ENCODE measurements around the gene DAPL1. TPM values are rescaled to one million over a fixed set of nuclear protein-coding genes. Genes with fewer than 3 reads are reported as not detected.
"Not testable (repeated sequence)": the region's sequence is repeated elsewhere in the genome, so short reads cannot be mapped to it uniquely, and the experiment has no call there.

Gene DAPL1
- total RNA-seq, 2 experiments from 2014 or later: not detected

DNA sequence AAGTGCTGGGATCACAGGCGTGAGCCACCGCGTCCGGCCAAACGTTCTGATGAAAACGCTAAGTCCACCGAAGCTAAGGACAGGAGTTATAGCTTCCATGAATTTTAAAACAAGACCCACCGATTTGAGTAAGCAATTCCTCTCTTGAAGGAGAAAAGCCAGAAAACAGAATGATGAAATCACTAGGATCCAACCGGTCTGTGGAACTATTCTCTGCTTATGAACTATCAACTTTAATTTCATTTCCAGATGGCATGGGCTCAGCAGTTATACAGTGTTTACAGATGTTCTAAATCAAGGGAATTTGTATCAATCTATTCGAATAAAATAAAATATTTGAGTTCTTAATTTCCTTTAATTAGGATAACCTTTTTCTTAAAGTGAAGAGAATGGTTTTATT lies 66.5 kb downstream of the DAPL1 start:
- H3K4me2 ChIP-seq (ENCODE audit: low read length); intact Hi-C loops (cut with micrococcal nuclease; ENCODE audit: unreplicated experiment); H3K4me1 ChIP-seq (ENCODE audit: insufficient read depth, low read length, poor library complexity, severe bottlenecking); H3K4me3 ChIP-seq (ENCODE audit: low read depth, low read length, poor library complexity, severe bottlenecking); CTCF ChIA-PET (ENCODE audit: unreplicated experiment); H4K20me1 ChIP-seq (ENCODE audit: insufficient read depth, low read length); H3K9me2 ChIP-seq (ENCODE audit: insufficient read depth, low read length); DNase-seq (ENCODE audit: low spot score); H3K79me2 ChIP-seq (ENCODE audit: insufficient read depth, low read depth, low read length); H2AFZ ChIP-seq (ENCODE audit: low read length); H3K36me3 ChIP-seq (ENCODE audit: insufficient read depth, low read length); BruUV-seq (replicated peaks); H3K27ac ChIP-seq (ENCODE audit: low read depth, low read length, poor library complexity, severe bottlenecking); H3K9me3 ChIP-seq (ENCODE audit: low read length): not testable (repeated sequence)
- POLR2A ChIA-PET: interaction anchor here (0.7 kb wide), 1 partner anchor 67 kb away, joined by 3 read pairs; no protein-coding TSS in a partner anchor

DNA sequence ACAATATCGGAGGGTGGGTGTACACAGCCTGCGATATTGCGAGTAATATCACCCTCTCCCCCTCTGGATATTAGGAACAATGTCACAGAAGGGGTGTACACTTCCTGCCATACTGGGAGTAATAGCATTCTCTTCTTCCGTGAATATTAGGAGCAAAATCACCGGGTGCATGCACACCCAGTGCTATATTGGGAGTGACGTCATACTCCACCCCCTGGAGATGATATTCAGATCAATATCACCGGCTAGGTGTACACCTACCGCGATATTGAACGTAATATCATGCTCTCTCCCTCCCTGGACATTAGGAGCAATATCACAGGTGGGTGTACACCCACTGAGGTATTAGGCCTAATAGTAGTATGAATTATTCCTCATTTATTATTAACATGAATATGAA lies 70.4 kb downstream of the DAPL1 start:
- H3K4me2 ChIP-seq (ENCODE audit: low read length); BruUV-seq (replicated peaks); H3K4me3 ChIP-seq (ENCODE audit: low read depth, low read length, poor library complexity, severe bottlenecking); DNase-seq (ENCODE audit: low spot score); H3K27ac ChIP-seq (ENCODE audit: low read depth, low read length, poor library complexity, severe bottlenecking); POLR2A ChIA-PET; H3K4me1 ChIP-seq (ENCODE audit: insufficient read depth, low read length, poor library complexity, severe bottlenecking); H3K9me2 ChIP-seq (ENCODE audit: insufficient read depth, low read length); H3K79me2 ChIP-seq (ENCODE audit: insufficient read depth, low read depth, low read length); H4K20me1 ChIP-seq (ENCODE audit: insufficient read depth, low read length); H3K9me3 ChIP-seq (ENCODE audit: low read length); CTCF ChIA-PET (ENCODE audit: unreplicated experiment); intact Hi-C loops (cut with micrococcal nuclease; ENCODE audit: unreplicated experiment); H3K36me3 ChIP-seq (ENCODE audit: insufficient read depth, low read length); H2AFZ ChIP-seq (ENCODE audit: low read length): not testable (repeated sequence)

Other genes starting within 250 kb of the DAPL1 start
- gene TANC1, start 173.3 kb downstream of the DAPL1 start, total RNA-seq (2014; rRNA removed; shearing (Covaris generic)): not detected in 2 replicates
- 0.04 TPM in 1 of 2 replicates, not detected in the other for gene TANC1, start 173.3 kb downstream of the DAPL1 start, total RNA-seq (2022)